Endothelial cell of umbilical vein (primary cell): ENCODE measurements around the gene GNAO1.

ENCODE experiments used
- CTCF ChIP-seq, 2 donors: IDR thresholded peaks; 1 replicate in 1 of 2; 2 replicates in 1 of 2; pipeline ENCODE4 v1.5.1; 2011; ENCODE audit warnings: low read length in 2 of 2, mild to moderate bottlenecking in 2 of 2, moderate library complexity in 2 of 2, control low read depth in 1 of 2, inconsistent platforms in 1 of 2, low read depth in 1 of 2; ENCODE audit not compliant: insufficient read depth in 1 of 2; ENCODE audit errors: extremely low read depth in 1 of 2
- EZH2 ChIP-seq: IDR thresholded peaks from 2 replicates; pipeline ENCODE4 v1.6.1; 2012; ENCODE audit warnings: borderline replicate concordance, low read depth, mild to moderate bottlenecking, moderate library complexity, low read length, inconsistent platforms; ENCODE audit not compliant: severe bottlenecking
- GATA2 ChIP-seq: IDR thresholded peaks from 2 replicates; pipeline ENCODE4 v1.7.0; 2011; ENCODE audit warnings: low read depth, mild to moderate bottlenecking, moderate library complexity, mixed read lengths, low read length; ENCODE audit not compliant: insufficient read length, insufficient read depth
- JUN ChIP-seq: IDR thresholded peaks from 2 replicates; pipeline ENCODE4 v1.6.1; 2011; ENCODE audit warnings: borderline replicate concordance, low read depth; ENCODE audit not compliant: insufficient read length, insufficient read depth
- MYC ChIP-seq: IDR thresholded peaks from one replicate; pipeline ENCODE4 v1.6.1; 2011; ENCODE audit warnings: mild to moderate bottlenecking, low read depth, low read length
- POLR2A ChIP-seq: IDR thresholded peaks from 2 replicates; pipeline ENCODE4 v1.6.1; 2012; ENCODE audit warnings: low read depth, mild to moderate bottlenecking, control low read depth, low read length
- POLR2AphosphoS5 ChIP-seq: IDR thresholded peaks from 2 replicates; pipeline ENCODE4 v1.6.1; 2012; ENCODE audit warnings: low read depth, mild to moderate bottlenecking, control low read depth, low read length, moderate library complexity; ENCODE audit not compliant: insufficient read depth
- TF ChIP-seq, protein P1 (sequence below): IDR thresholded peaks from 2 replicates; pipeline ENCODE4 v1.6.1; 2011; ENCODE audit not compliant: insufficient read depth, insufficient read length

DNA sequence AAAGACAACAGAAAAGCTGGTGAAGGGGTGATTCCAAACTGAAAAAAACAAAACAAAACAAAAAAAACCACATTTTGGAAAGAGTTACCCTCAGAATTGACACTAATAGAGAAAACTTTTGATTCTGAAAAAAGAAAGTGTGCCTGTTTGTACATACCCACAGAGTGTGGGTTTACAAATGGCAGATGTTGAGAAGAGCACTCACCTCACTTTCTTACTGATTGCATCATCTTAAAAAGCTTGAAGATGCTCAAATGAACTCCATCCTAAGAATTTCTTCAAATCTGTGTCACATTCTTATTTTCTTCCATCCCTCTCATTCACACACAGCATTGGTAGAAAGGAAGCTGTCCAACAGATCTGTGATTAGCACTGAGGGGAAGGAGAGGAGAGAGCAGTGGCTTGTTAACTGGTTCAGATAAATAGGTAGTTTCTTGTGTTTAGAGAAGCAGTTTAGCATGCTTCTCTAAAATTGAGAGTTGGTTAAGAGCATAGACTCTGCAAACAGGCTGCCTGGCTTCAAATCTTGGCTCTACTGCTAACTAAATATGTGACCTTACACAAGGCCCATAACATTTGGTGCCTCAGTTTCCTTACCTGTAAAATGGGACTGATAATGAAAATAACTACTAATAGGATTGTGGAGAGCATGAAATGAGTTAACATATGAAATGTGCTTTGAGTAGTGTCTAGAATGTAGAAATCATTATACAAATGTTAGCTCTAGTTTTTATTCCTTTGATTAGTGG lies 6.9 kb downstream of the GNAO1 start:
- TF ChIP-seq CTCF (IDR thresholded peaks at IDR 0.05; ENCODE audit: extremely low read depth in 1 of 2, insufficient read depth in 1 of 2, low read depth in 1 of 2, low read length in 2 of 2): no peak
- TF ChIP-seq POLR2AphosphoS5: no peak
- no peak for TF ChIP-seq POLR2A
- no peak for TF ChIP-seq EZH2
- TF ChIP-seq, protein P1, sequence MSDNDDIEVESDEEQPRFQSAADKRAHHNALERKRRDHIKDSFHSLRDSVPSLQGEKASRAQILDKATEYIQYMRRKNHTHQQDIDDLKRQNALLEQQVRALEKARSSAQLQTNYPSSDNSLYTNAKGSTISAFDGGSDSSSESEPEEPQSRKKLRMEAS: no peak
- no peak for TF ChIP-seq JUN
- TF ChIP-seq MYC: no peak
- TF ChIP-seq GATA2: no peak
